Endometrial microvascular endothelial cells (primary cell): ENCODE data around the gene PXN. TPM values are rescaled to one million over a fixed set of nuclear protein-coding genes. Genes with fewer than 3 reads are reported as not detected.
"Not testable (repeated sequence)": the region's sequence is repeated elsewhere in the genome, so short reads cannot be mapped to it uniquely, and the experiment has no call there.

ENCODE experiments used
- in situ Hi-C: cut with HindIII; loops from 2 replicates; pipeline ENCODE4 v1.10.0; 2017; ENCODE audit warnings: low sequenced_read_pairs, low pct_unique_long_range_greater_than_20kb; ENCODE audit errors: inconsistent ontology term
- total RNA-seq: library from RNA; depleted of rRNA; stranded (reverse); fragments of >200 nt; gene quantifications from one replicate; pipeline ENCODE4 v1.2.3, GENCODE V29; 2015; ENCODE audit errors: inconsistent ontology term

PXN gene
- total RNA-seq, 1 donor from 2014 or later, result 325 TPM

DNA sequence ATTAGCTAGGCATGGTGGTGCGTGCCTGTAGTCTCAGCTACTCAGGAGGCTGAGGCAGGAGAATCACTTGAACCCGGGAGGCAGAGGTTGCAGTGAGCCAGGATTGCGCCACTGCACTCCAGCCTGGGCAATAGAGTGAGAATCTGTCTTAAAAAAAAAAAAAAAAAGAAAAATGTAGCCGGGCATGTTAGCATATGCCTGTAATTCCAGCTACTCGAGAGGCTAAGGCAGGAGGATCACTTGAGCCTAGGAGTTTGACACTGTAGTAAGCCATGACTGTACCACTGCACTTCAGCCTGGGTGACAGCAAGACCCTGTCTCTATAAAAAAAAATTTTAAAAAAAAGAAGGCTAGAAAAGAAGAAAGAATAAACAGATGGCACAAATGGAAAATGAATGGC lies 18.8 kb downstream of the PXN start:
- in situ Hi-C loops, result not testable (repeated sequence)

DNA sequence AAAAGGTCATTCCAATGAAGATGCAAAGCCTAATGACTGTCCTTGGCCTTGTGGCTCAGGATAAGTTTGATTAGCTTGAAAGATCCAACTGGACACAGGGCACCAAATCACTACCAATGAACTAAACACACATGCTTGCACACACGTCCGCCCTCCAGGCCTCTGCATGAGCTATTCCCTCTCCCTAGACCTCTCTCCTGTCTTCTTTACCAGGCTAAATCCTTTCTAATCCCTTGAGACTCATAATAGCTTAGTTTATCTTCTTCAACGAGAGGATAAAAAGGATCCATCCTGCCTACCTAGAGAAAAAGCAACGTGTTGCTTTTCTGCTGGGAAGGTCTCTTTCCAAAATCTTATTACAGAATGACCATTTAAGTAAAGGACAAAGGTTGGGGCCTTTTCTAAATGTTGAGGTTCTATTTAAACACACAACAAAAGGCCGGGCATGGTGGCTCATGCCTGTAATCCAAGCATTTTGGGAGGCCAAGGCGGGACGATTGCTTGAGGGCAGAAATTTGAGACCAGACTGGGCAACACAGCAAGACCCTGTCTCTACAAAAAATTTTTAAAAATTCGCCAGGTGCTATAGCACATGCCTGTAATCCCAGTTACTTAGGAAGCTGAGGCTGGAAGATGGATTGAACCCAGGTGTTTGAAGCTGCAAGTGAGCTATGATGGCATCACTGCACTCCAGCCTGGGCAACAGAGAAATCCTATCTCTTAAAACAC lies 22.4 kb downstream of the PXN start:
- in situ Hi-C loops, result no loop called here

DNA sequence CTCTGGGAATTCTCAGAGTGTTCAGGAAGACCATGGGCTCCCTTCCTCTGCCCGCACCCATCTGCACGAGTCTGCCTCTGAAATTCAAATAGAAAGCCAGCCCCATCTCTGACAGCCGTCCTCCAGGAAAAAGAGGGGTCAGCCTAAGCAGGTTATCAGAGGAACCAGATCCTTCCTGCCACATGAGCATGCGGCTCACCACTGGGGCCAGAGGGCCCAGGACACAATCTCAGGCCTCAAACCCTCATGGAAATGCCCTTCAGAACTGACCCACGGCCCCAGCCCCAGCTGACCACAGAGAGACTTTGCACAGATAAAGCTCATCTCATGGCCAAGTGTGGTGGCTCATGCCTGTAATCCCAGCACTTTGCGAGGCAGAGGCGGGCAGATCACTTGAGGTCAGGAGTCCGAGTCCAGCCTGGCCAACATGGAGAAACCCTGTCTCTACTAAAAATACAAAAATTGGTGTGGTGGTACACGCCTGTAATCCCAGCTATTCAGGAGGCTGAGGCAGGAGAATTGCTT lies 23.2 kb downstream of the PXN start:
- in situ Hi-C loops, result no loop called here

DNA sequence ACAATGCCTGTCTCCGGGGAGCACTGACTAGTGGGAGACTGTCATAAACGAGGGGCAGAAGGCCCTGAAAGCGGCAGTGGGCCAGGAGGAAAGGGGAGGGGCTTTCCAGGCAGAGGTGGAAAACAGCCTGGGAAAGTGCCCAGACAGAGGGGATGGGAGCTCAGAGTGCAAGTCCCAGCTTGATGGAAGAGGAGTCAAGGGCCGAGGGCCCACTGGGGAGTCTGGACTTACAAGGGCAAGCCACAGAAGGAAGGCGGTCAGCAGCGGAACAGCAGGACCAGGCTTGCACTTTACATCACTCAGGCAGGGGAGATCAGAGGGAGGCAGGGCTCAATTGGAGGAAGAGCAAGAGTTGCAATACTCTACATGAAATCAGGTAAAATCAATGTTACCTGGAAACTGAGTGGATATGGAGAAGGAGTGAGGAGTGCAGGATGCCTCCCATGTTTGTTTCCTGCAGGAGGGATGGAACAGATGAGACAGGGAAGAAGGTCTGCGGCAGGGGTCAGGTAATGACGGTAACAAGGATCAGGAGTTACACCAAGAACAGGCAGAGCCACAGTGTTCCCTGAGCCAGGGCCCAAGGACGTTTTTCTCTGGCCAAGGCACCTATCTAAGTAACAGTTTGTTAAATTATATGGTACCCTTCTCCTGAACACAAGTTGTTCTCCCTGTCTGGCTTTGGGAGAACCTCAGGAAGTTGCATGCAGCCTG lies 23.8 kb downstream of the PXN start:
- in situ Hi-C loops, result no loop called here

DNA sequence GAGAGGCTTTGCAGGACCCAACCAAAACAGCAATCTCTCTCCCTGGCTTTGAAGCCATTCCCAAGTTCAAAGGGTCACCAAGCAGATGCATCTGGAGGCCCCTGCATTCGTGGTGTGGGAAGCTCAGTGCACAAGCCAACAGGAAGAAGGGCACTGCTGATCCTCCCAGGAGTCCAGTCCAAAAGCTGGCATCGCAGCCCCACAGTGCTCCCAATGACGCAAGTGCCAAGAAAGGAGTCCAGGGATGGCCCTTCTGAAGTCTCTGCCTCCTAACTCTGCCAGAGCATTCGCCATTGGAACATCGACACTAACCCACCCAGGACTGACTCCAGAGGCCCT lies 25.1 kb downstream of the PXN start:
- in situ Hi-C loops, result no loop called here

DNA sequence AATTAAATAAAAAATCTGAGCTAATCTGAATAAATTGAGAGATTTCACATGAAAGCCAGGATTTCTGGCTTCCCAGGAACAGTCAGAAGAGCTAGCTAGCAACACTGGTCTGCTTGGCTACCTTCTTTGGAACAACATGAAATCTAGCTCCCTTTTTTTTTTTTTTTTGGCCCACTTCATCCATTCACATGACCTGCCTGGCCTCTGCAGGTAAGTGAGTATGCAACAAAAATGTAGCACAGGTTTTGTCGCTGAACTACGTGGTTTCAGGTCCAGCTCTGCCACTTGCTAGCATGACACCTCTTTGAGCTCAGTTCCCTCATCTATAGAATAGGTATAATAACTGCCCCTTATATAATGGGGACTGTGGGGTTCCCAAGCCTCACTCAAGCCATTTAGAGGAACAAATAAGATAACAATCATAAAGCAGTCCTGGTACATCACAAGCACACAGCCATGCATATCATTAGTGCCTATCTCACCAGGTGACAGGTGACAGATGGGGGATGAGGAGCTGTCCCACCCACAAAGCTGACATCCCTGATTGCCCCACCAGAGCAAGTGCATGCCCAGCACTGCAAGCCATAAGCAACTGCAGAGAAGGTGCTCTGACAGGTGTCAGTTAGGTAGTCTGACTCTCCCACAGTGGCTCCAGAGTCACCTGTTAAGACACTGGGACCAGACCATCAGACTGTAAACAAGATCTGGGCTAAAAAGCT lies 25.6 kb downstream of the PXN start:
- in situ Hi-C loops, result no loop called here

DNA sequence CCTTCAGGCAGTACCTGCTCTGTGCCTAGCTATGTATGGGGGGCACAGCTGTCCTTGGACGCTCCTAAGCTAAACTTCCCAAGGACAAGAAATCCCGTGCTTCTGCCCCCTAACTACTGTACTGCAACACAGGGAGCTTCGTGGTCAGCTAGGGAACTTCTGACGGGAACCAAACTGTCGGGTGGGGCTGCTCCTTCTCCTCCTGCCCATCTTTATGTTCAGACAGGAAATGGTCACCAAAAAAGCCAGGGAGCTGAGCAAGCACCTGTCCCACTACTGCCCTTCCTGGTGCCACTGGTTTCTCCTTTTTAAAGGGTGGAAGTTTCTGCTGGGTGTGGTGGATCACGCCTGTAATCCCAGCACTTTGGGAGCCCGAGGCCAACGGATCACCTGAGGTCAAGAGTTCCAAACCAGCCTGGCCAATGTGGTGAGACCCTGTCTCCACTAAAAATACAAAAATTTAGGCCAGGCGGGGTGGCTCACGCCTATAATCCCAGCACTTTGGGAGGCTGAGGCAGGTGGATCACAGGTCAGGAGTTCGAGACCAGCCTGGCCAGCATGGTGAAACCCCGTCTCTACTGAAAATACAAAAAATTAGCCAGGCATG lies 26.6 kb downstream of the PXN start:
- in situ Hi-C loops, result no loop called here

DNA sequence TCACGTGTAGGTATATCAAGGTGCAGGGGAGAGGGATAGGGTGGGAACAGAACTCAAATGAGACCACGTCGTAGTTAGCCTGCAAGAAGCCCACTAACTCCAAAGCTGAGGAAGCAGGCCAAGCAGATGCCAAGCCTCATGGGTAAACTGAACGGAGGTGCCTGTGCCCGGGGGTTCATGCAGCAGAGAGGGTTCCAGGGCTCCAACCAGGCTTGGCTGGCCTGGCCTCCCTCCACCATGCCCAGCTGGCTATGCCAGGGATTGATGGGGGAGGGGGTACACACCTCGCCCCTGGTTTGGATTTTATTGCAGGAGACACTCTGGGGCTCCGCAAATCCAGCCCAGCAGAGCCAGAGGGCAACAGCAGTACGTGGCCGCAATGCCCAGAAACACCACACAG lies 27.3 kb downstream of the PXN start:
- in situ Hi-C loops, result no loop called here

DNA sequence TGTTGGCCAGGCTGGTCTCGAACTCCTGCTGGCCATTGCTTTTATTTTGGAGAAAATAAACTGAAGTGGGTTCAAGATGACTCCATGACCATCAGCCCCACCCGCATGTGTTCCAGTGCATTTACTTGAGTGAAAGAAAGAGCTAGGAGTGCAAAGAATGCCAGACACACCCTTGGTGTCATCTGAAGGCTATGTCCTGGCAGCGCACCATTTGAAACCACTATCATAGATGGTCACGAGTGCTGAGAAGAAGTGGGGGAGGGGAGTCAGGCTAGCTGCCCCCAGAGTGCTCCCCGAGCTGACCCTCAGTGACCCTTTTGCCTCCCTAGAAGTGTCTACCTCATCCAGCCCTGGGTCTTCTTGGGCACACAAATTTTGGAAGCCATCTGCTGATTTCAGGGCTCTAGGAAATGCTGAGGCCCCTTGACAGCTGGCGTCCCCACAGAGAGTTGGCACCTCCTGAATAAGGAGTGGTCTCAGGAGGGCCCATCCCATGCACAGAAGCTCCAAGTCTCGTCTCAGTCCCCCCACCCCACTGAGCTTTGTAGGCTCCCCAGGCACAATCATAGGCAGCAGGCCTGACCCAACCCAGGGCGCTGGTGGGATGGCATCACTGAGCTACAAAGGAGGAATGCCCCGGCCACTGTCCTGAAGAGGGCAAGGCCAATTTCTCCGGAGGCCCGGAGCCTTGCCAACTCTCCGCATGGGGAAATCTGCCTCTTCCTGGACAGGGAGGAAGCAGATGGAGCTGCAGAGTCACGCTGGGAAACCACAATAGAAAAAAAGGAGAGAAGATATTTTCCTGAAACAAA lies 28.0 kb downstream of the PXN start:
- in situ Hi-C loops, result no loop called here

DNA sequence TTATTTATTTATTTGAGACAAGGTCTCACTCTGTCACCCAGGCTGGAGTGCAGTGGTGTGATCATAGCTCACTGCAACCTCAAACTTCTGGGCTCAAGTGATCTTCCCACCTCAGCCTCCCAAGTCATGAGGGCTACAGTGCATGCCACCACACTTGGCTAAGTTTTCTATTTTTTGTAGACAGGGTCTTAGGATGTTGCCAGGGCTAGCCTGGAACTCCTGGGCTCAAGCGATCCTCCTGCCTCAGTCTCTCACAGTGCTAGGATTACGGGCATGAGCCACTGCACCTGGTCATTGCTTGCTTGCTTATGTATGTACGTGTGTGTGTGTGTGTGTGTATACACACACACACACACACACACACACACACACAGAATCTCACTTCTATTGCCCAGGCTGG lies 28.7 kb downstream of the PXN start:
- in situ Hi-C loops, result not testable (repeated sequence)

DNA sequence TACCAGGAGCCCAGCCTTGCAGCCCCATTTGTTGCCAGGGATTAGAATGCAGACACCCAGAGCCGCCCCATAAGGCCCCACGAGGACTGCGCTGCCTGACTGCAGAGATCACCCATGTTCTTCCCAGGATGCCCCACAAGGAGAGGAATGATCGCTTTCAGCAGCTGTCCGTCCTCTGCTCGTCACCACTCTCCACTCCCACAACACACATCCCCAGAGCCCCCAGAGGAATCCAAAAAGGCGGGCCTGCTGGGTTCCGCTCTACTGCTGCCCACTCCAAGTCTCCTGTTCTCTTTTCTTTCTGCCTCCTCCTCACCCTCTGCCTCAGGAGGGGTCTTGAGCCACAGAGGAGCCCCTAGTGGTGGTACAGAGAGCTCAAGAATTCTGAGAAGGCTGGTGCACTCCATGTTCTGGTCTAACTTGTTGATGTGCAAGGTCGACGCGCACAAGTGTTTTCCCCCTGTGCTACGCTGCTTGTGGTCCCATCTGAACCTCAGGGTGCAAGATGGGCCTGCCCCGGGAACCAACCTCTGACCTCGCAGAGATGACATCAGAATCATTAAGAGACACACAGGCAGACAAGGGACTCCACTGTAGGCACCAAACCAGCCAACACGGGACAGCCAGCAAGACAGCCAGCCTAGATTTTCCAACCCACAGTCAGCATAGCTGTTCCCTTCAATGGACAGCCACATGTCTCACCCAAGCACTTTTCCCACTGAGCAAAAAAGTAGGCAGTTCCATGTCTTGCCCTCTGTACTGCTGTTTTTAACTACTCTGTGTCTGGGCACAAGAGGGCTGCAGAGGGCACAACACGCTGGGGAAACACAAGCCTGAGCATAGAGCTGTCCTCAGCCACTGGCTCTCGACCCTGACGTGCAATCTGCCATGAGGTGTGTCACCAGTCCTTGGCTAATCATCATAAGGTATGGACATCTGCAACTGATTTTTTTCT lies 29.9 kb downstream of the PXN start:
- in situ Hi-C loops, result no loop called here

DNA sequence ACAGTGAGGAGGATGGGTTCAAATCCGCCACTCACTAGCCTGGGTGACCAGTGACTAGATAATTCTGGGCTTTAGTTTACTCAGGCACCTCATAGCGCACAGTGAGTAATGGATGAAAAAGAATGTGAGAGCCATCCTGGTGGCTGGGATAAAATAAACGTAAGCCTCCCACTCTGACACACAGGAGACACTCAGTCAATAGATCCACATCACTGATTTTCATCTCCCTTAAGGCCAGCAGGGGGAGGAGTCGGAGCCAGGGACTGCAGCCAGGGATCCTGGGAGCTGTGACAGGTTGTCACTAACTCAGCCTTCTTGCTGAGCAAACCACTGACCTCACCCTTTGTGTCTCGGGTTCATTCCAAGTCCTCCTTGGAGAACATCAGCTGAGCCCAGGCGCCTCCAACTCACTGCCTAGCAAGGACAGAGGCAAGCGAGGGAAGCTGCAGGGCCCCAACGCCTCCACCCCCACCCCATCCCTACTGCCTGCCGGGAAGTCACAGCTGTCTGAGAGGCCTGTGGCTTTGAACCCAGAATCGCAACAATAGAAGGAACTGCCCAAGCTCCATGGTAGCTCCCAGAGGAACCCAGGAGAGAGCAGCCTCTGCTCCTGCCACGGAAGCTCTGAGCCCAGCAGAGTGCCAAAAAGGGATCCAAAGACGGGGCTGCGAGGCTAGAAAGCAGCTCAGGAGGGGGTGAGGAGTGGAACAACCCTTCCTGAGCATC lies 30.7 kb downstream of the PXN start:
- in situ Hi-C loops, result no loop called here

DNA sequence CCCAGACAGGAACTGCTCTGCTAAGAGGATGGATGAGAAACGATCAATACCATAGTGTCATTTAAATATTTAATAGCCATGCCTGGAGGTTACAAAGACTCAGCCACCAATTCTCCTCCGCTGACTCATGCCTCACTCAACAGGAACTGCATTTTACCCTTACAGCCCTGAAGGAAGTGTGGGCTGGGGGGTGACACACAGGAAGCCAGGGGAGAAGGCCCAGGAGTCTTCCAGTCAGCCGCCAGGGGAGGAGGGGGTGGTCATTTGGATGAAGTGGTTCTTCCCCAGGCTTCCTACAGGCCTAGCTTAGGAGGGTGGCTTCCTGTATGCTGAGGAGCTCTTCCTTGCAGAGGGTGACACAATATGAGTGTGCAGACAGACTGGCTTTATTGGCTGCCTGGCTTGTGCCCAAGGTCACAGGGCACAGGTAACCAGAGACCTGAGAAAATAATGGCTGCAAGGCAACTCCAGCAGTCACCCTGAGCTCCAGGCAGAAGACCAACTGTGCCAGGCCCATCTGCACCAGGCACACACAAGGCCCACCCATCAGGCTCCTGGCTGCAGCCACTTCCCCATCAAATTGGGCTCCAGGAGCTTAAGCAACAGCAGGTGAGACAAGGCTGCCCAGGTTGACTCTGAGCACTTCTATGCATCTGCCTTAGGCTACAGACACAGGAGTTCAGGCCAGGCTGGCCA lies 34.1 kb downstream of the PXN start:
- in situ Hi-C loops, result no loop called here

DNA sequence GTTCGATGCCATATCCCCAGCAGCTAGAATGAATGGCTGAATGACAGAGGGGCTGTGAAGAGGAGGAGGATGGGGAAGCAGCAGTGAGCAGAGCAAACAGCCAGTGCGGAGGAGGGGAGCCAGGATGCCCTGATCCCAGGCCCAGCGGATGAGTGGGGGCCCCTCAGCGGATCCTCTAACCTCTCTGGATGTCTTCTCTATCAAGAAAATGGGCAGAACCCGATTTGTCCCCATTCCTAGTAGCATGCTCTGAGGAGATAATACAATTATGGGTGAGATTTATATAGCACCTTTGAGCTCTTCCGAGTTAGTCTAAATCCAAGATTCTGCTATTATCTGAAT lies 34.6 kb downstream of the PXN start:
- in situ Hi-C loops, result no loop called here

DNA sequence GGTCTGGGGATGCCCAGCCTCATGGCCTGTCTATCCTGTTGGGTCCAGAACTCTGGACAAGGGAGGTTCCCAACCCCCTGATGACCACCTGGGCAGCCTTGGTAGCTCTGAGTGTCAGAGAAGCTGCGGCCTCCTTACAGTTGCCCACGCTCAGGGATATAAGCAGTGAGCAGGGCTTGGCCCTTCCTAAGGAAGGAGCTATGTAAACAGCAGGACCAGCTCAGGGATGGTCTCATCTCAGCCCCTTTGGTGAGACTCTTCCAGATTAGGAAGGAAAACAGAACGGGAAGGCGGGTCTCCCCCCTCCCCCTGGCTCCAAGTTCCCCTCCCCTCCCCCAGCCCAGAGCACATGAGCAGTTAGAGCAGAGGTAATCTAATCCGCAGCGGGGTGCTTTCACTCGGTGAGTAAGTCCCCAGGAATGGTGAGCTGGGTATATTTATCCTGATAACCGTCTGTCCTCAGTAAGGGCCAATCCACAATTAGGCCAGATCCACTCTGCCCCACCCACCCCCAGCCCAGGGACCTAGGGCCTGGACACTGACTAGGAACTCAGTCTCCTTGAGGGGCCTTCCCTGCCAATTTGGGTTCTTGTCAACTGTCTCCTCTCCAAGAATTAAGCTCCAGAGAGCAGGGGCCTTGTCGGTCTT lies 35.1 kb downstream of the PXN start:
- in situ Hi-C loops, result no loop called here
